ENCODE data around the gene GMIP.
"Not testable (repeated sequence)": the region's sequence is repeated elsewhere in the genome, so short reads cannot be mapped to it uniquely, and the experiment has no call there.

Gene GMIP, protein sequence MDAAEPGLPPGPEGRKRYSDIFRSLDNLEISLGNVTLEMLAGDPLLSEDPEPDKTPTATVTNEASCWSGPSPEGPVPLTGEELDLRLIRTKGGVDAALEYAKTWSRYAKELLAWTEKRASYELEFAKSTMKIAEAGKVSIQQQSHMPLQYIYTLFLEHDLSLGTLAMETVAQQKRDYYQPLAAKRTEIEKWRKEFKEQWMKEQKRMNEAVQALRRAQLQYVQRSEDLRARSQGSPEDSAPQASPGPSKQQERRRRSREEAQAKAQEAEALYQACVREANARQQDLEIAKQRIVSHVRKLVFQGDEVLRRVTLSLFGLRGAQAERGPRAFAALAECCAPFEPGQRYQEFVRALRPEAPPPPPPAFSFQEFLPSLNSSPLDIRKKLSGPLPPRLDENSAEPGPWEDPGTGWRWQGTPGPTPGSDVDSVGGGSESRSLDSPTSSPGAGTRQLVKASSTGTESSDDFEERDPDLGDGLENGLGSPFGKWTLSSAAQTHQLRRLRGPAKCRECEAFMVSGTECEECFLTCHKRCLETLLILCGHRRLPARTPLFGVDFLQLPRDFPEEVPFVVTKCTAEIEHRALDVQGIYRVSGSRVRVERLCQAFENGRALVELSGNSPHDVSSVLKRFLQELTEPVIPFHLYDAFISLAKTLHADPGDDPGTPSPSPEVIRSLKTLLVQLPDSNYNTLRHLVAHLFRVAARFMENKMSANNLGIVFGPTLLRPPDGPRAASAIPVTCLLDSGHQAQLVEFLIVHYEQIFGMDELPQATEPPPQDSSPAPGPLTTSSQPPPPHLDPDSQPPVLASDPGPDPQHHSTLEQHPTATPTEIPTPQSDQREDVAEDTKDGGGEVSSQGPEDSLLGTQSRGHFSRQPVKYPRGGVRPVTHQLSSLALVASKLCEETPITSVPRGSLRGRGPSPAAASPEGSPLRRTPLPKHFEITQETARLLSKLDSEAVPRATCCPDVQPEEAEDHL

DNA sequence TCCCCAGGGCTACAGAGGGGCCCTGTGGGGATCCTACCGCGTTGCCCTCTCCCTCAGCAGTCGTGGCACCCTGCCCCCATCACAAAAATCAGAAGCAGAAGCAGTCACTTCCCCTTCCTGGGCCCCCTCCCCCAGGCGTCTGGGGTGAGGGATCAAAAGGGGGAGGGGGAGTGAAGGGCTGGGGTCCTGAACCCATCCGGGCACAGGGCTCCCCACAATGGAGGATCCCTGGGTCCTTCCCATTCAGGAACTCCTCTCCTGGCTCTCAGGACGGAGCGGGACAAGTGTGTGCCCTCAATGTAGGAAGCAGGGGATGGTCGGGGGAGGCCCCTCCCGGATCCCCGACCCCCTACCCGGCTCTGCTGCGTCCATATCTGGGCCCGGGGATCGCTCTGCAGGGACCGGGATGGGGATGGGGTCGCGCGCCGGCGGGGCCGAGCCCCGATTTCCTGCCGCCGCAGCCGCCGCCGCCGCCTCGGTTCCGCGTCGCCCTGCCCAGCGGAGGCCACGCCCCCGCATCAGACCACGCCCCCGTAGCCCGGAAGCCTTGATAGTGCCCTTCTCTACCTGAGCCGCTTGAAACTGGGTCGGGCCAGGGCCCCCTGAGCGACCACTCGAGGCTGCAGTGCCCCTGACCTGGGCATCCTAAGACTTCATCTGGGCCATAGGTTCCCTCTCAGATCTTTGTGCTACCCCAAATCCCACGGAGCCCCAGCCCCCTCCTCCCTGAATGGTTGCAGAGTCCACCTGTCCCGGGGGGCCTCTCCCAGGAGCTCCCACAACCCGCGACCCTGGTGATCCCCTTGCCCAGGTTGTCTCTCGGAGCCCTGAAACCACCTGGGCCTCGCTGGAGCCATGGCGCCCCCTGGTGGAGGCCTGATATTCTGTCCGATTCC lies at the start of gene GMIP:
TSS of gene GMIP (minus strand) at position 500 of the 896 bp plus-strand sequence. CDS start at position 372, 128 bp downstream.
- peak; percentile 84 for DNase-seq

DNA sequence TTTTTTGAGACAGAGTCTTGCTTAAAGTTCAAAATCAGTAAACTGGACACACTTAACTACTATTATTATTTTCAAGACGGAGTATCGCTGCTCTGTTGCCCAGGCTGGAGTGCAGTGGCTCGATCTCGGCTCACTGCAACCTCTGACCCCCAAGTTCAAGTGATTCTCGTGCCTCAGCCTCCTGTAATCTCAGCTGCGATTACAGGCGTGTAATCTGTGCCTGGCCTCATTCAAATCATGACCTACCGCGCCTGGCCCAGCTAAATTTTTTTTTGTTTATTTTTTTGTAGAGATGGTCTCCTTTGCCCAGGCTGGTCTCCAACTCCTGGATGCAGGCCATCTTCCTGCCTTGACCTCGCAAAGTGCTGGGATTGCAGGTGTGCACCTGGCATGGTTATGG lies 48.2 kb upstream of the GMIP start:
- no peak for DNase-seq

DNA sequence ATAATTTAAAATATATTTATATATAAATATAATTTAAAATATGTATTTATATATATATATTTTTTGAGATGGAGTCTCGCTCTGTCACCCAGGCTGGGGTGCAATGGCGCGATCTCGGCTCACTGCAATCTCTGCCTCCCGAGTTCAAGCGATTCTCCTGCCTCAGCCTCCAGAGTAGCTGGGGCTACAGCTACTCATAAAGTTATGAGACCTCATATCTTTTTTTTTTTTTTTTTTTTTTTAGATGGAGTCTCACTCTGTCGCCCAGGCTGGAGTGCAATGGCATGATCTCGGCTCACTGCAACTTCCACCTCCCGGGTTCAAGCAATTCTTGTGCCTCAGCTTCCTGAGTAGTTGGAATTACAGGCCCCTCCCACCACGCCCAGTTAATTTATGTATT lies 45.6 kb upstream of the GMIP start:
- DNase-seq = not testable (repeated sequence)

DNA sequence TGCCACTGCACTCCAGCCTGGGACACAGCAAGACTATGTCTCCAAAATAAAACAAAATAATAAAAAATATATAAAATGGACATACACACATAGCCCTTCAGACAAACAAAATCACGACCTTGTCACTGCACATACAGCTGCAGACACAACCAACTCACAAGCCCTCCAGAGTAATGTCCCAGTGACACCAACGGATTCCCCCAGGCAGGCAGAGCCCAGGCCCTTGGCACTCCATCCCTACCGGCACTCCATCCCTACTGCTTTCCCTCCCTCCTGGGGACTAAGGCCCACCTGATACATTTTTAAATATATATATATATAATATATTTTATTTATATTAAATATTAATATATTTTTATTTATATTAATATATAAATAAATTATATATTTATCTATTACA lies 43.6 kb upstream of the GMIP start:
- DNase-seq = no peak

DNA sequence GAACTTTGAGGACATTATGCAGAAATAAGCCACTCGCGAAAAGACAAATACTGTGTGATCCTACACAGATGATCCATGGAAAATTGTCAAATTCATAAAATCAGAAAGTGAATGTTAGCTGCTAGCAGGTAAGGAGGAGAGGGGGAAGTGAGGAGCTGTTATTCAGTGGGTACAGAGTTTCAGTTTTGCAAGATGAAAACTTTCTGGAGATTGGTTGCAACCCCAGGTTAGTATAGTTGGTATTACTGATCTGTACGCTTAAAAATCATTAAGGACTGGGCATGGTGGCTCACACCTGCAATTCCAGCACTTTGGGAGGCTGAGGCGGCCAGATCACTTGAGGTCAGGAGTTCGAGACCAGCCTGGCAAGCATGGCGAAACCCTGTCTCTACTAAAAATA lies 43.1 kb upstream of the GMIP start:
- DNase-seq = no peak

DNA sequence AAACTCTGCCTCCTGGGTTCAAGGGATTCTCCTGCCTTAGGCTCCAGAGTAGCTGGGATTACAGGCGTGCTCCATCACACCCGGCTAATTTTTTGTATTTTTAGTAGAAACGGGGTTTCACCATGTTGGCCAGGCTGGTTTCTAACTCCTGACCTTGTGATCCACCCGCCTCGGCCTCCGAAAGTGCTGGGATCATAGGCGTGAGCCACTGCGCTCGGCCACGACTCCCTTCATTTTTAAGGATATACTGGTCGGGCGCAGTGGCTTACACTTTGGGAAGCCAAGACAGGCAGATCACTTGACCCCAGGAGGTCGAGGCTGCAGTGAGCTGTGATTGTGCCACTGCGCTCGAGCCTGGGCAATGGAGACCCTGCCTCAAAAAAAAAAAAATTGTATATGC lies 42.7 kb upstream of the GMIP start:
- not testable (repeated sequence) for DNase-seq

DNA sequence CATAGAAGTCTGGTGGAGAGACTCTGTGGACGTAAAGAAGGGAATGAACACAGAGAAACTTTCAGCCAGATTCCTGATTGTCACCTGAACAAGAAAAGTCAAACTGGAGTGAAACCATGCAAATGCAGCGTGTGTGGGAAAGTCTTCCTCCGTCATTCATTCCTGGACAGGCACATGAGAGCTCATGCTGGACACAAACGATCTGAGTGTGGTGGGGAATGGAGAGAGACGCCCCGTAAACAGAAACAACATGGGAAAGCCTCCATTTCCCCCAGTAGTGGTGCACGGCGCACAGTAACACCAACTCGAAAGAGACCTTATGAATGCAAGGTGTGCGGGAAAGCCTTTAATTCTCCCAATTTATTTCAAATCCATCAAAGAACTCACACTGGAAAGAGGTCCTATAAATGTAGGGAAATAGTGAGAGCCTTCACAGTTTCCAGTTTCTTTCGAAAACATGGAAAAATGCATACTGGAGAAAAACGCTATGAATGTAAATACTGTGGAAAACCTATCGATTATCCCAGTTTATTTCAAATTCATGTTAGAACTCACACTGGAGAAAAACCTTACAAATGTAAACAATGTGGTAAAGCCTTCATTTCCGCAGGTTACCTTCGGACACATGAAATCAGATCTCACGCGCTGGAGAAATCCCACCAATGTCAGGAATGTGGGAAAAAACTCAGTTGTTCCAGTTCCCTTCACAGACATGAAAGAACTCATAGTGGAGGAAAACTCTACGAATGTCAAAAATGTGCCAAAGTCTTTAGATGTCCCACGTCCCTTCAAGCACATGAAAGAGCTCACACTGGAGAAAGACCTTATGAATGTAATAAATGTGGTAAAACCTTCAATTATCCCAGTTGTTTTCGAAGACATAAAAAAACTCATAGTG lies 36.0 kb upstream of the GMIP start:
- DNase-seq = no peak

DNA sequence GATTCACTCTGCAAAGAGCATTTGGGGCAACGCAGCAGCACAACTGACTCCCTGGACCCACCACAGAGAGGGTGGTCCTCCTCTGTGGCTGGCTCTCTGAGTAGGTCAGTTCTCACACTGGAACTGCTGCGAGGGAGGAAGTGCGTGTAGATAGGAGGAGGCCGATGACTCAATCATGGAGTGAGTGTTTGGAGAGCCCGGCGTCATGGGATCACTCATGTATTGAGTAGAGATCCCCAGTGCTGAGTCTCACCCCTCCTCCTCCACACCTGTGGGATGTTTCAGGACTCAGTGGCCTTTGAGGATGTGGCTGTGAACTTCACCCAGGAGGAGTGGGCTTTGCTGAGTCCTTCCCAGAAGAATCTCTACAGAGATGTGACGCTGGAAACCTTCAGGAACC lies 34.1 kb upstream of the GMIP start:
- no peak for DNase-seq

DNA sequence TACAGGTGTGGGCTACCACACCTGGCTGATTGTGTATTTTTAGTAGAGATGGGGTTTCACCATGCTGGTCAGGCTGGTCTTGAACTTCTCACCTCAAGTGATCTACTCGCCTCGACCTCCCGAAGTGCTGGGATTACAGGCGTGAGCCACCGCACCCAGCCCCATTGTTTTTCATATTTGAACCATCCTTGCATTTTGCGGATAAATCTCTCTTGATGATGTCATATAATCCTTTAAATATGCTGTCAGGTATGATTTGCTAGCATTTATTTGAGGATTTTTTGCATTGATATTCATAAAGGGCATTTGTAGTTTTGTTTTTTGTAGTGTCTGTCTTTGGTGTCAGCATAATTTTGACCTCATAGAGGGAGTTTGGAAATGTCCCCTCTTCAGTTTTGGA lies 30.9 kb upstream of the GMIP start:
- no peak for DNase-seq

DNA sequence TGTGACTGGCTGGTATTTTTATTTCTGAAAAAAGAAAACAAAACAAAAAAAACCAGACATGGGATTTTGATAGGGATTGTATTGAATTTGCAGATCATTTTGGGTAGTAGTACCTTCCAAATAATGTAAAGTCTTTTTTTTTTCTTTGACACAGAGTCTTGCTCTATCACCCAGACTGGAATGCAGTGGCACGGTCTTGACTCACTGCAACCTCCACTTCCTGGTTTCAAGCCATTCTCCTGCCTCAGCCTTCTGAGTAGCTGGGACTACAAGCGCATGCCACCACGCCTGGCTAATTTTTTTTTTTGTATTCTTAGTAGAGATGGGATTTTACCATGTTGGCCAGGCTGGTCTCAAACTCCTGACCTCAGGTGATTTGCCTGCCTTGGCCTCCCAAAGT lies 29.4 kb upstream of the GMIP start:
- no peak for DNase-seq

DNA sequence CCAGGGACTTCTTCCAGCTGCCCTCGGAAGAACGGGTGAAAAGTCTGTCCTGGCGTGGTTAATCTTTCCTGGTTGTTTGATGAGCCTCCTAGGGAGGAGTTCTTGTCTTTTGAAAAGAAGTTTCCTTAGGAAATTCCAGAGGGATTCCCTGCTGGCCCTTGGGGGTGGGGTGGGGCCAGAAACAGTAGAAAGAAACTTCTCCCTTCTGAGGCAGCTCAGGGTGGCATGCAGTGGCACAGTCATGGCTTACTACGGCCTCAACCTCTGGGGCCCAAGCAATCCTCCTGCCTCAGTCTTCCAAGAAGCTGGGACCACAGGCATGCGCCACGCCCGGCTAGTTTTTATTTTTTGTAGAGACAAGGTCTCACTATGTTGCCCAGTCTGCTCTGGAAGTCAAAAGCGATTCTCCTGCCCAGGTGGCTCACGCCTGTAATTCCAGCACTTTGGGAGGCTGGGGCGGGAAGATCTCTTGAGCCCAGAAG lies 26.7 kb upstream of the GMIP start:
- no peak for DNase-seq

DNA sequence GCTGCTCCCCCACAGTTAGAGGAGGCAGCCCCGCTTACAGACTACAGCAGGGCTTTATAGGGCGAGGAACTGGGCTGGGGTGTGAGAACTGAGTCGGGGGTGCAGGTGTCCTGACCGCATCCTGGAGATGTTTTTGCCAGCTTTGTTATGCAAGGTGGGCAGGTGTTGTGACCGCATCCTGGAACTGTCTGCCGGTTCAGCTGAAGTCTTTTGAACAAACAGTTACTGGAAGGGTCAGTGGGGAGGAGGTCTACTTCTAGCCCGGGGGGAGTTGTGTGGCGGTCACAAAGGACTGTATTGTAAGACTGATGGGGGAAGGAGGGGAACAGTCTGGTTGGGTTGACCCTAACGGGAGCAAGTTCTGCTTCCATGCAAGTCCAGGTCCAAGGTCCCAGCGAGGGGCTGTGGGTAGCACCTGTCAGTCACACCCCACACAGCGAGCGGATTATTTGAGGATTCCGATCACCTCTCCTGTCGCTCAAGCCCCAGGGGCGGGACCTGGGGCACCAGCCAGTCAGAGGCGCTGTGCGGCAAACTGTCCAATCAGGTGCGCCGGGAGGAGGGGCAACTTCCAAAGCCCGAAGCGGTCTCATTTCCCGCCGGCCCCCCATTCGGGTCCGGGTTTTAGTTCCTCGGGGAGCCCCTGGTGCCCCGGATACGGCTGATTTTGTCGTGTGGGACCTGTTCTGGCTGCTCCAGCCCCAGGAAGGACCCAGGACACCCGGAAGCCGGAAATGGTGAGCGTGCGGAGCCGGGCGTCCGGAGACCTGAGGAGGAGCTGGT lies 25.0 kb upstream of the GMIP start, which contains the start of gene ZNF101:
TSS of gene ZNF101 (plus strand) at position 610 of the 783 bp plus-strand sequence. CDS start at position 735, 125 bp downstream.
- DNase-seq = peak; percentile 97

DNA sequence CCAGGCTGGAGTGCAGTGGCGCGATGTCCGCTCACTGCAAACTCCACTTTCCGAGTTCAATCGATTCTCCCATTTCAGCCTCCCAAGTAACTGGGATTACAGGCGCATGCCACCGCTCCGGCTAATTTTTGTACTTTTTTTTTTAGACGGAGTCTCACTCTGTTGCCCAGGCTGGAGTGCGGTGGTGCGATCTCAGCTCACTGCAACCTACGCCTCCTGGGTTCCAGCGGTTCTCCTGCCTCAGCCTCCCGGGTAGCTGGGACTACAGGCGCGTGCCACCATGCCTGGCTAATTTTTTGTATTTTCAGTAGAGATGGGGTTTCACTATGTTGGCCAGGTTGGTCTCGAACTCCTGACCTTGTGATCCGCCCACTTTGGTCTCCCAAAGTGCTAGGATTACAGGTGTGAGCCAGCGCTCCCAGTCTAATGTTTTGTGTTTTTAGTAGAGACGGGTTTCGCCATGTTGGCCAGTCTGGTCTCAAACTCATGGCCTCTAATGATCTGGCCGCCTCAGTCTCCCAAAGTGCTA lies 22.0 kb upstream of the GMIP start:
- DNase-seq = not testable (repeated sequence)

DNA sequence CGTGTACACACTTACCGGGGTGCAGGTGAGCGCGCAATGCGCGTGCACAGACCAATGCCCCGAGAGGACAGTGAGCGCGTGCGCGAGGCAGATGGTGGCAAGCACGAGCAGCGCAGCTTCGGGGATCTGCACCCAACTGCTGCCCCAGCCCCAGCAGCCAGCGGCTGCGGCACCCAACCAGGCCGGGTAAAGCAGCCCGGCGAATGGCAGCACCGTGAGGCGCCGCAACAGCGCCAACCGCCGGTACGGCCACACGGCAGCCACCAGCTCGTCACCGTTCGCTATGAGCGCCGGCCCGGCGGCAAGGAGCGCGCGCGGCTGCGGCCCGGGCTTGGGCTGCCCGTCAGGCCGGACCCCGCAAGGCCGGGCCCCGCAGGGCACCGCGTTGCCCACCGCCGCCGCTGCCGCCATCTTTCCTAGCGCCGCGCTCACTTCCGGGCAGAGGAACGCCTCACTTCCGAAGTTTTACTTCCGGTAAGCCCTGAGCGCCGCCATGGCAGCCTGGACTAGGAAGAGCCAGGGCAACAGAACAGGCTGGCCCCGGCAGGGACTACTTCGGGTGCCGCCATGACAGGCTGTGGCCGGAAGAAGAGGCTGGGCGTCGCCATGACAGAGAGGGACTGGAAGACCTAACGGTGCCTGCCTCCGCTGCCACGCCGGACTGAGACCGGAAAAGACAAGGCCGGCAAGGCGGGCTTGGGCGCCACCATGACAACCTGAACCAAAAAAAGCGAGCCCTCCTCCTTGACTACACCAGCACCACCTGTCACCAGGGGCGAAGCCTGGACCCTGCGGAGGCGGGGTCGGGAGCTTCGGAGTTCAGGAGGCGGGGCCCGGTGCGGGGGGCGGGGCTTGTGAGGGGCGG lies 20.0 kb upstream of the GMIP start, which contains the start of gene ATP13A1:
TSS of gene ATP13A1 (minus strand) at position 421 of the 865 bp plus-strand sequence. CDS start at position 411, 10 bp downstream.
- DNase-seq = peak; percentile 95

DNA sequence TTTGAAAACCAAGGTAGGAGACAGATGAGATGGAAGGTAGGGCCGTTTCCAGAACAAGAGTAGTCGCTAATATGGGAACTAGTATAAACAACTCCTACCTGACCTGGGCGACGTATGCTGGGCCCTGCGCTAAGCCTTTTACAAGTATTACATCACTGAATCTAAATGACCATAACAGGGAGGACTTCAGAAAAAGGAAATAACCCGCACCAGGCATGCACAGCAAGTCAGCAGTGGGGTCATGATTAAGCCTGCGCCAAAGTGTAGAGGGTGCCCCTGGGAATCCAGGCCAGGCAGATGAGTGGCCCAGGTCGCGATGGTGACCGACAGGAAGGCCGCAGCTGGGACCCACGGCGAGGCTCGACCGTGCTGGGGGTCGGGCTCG lies 19.4 kb upstream of the GMIP start:
- DNase-seq = no peak

DNA sequence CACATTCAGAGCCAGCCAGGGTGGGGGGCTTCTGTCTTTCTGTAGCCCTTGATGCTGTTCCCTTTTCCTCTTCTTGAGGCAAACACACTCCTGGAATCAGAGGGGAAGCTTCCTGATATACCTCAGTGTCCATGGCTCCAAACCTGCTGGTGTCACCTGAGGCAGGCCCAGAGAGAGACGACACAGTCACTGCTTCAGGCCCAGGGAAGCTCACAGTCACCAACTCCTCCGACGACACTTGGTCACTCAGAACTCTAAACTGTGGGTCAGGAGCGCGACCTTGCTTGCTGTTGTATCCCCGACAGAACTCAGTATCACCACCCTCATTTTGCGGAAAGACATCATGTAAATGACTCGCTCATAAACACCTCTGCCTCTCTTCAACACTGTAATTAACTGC lies 18.9 kb upstream of the GMIP start:
- DNase-seq = no peak

DNA sequence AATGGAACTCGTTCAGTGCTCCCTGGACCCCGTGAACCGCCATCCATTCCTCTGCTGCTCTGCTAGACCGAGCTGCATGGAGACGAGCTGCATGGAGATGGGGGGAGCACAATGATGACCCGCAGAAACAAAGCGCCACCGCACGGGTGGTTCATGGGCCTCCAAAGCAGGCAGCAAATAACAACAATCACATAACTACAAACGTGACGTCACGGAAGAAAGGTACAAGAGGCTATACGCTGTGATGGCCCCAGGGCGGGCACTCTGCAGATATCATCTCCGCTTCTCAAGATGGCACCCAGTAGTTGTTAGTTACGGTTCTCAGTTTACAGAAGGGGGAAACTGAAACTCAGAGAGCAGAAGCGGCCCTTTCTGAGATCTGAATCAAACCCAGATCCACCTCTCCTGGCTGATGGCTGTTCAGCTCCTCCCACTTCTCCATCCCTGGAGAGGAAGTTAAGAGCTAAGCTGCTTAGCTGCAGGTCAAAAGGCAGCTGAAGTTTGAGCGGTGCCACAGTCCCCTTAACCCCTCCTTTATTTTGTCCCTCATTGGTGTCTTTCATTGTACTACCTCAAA lies 18.3 kb upstream of the GMIP start:
- peak; percentile 57 for DNase-seq

DNA sequence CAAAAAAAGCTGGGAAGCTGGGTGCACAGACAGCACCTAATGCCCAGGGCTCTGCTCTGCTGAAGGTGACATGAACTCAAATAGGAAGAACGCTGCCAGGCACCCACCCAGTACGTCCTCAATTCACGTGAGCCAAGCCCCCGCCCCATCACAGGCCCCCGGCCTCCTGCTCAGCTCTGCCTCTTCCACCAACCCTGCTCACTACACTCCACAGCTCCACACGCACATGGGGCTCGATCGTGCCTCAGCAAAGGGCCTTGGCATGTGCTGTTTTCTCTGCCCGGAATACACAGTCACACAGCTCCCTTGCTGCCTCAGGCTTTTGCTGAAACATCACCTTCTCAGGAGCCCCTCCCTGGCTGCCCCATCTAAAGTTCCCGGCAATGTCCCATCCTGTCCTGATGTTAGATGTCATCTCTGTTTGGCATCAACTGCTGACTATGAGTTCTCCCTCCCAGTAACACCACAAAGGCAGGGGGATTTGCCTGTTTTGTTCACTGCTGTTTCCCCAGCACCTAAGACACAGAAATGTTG lies 17.8 kb upstream of the GMIP start:
- no peak for DNase-seq
